A673 (cell line): ENCODE data around the gene MAP10.

ENCODE experiments used
- CTCF ChIP-seq: fragments of 300-800, 200-600 bp; sonication (generic); conservative IDR thresholded peaks from 2 replicates; pipeline ENCODE4 v1.5.1; 2017; ENCODE audit warnings: low read depth, mild to moderate bottlenecking, antibody characterized with exemption, low read length, moderate library complexity, mixed read lengths
- EZH2 ChIP-seq: fragments of 200-600 bp; sonication (generic); IDR thresholded peaks from 2 replicates; pipeline ENCODE4 v1.6.1; 2017; ENCODE audit warnings: borderline replicate concordance, low read depth, mild to moderate bottlenecking, mixed read lengths, antibody characterized with exemption, low read length; ENCODE audit not compliant: poor library complexity, severe bottlenecking

- TF ChIP-seq CTCF (no peak), EZH2 (no peak)
Measured at GRCh38 chr1:232834066-232834465, 28.9 kb downstream of the MAP10 start.
